HL-60 (cell line): Measurements from ENCODE around the gene KCNT2.

ENCODE experiments used
- DNase-seq, 2 experiments: peaks; one replicate each; pipeline ENCODE4 v3.0.0-alpha.2; 2010 to 2020; ENCODE audit warnings: low read depth in 1 of 2, low spot score in 1 of 2
- H3K27ac ChIP-seq: fragments of 250-450 bp; sonication (Bioruptor Pico); replicated peaks from 2 replicates; pipeline ENCODE4 v1.5.1; 2020; ENCODE audit warnings: mild to moderate bottlenecking, moderate library complexity
- H3K27me3 ChIP-seq: fragments of 250-450 bp; sonication (Bioruptor Pico); 2 replicates; pipeline ENCODE4 v1.5.1; 2021; ENCODE audit warnings: mild to moderate bottlenecking, moderate library complexity; ENCODE audit not compliant: insufficient read depth, poor library complexity, severe bottlenecking
- H3K4me3 ChIP-seq: replicated peaks from 2 replicates; pipeline ENCODE4 v1.5.1; 2011; ENCODE audit warnings: mild to moderate bottlenecking, control low read depth, low read length; ENCODE audit not compliant: insufficient read depth
- CTCF ChIP-seq: IDR thresholded peaks from one replicate; pipeline ENCODE4 v1.5.1; 2011; ENCODE audit warnings: low read length, control low read depth, inconsistent platforms; ENCODE audit not compliant: insufficient read depth
- GABPA ChIP-seq: IDR thresholded peaks from 2 replicates; pipeline ENCODE4 v1.6.1; 2012; ENCODE audit warnings: low read depth
- POLR2AphosphoS5 ChIP-seq: IDR thresholded peaks from 2 replicates; pipeline ENCODE4 v1.6.1; 2012; ENCODE audit warnings: low read depth
- REST ChIP-seq: IDR thresholded peaks from 2 replicates; pipeline ENCODE4 v1.6.1; 2012; ENCODE audit warnings: low read depth; ENCODE audit not compliant: insufficient replicate concordance
- SPI1 ChIP-seq: IDR thresholded peaks from 2 replicates; pipeline ENCODE4 v1.6.1; 2012; ENCODE audit warnings: low read depth, mild to moderate bottlenecking, borderline replicate concordance

Gene KCNT2

GRCh38 chr1:196295766-196296165, 312.5 kb downstream of the KCNT2 start:
- TF ChIP-seq REST (no peak), CTCF (no peak), POLR2AphosphoS5 (no peak), SPI1 (no peak), GABPA (no peak)
- H3K4me3 ChIP-seq, result no peak overlapping the region
- DNase-seq, result no peak
- H3K27me3 ChIP-seq, result no peaks in the 10 kb centered on the region
- no peak overlapping the region for H3K27ac ChIP-seq

- TF ChIP-seq CTCF (no peak), REST (no peak), SPI1 (no peak), GABPA (no peak), POLR2AphosphoS5 (no peak)
- no peak for DNase-seq
- no peaks in the 10 kb centered on the region for H3K27me3 ChIP-seq
- no peak overlapping the region for H3K27ac ChIP-seq
- no peak overlapping the region for H3K4me3 ChIP-seq
Observed at GRCh38 chr1:196278816-196279215, 329.4 kb downstream of the KCNT2 start.

- no peaks in the 10 kb centered on the region for H3K27me3 ChIP-seq
- TF ChIP-seq REST (no peak), SPI1 (no peak), CTCF (no peak), GABPA (no peak), POLR2AphosphoS5 (no peak)
- H3K27ac ChIP-seq, result no peak overlapping the region
- H3K4me3 ChIP-seq, result no peak overlapping the region
- no peak for DNase-seq
Observed at GRCh38 chr1:196277860-196278259, 330.4 kb downstream of the KCNT2 start.
